ENCODE measurements around the gene SOX8. TPM values are rescaled to one million over a fixed set of nuclear protein-coding genes. Genes with fewer than 3 reads are reported as not detected.

The SOX8 gene
- total RNA-seq, 1 experiment from 2014 or later: not detected

GRCh38 chr16:1028056-1028455 lies 46.5 kb downstream of the SOX8 start:
- no peaks in the 10 kb centered on the region for H3K36me3 ChIP-seq (ENCODE audit: low read depth)
- no peak overlapping the region for H3K27ac ChIP-seq
- H3K79me2 ChIP-seq (ENCODE audit: low read depth): no peaks in the 10 kb centered on the region
- no peaks in the 10 kb centered on the region for H3F3A ChIP-seq (ENCODE audit: insufficient read depth, low read depth)
- no peak overlapping the region for H3K4me3 ChIP-seq
- POLR2A ChIA-PET (ENCODE audit: unreplicated experiment): no interaction called here
- peaks cover 86% of the 10 kb centered on the region for H3K27me3 ChIP-seq (ENCODE audit: insufficient read depth, low read depth)
- no peaks in the 10 kb centered on the region for H4K20me1 ChIP-seq (ENCODE audit: insufficient read depth)
- intact Hi-C loops (cut with micrococcal nuclease; ENCODE audit: unreplicated experiment): no loop called here
- no peak overlapping the region for H2AFZ ChIP-seq
- H3K4me1 ChIP-seq (replicated peaks; ENCODE audit: insufficient read depth): no peaks in the 10 kb centered on the region
- no peak overlapping the region for H3K4me2 ChIP-seq
- H3K9me3 ChIP-seq (ENCODE audit: insufficient read depth, low read depth): no peaks in the 10 kb centered on the region
- DNase-seq: no peak
- CTCF ChIA-PET: no interaction called here
- H3K9me2 ChIP-seq (ENCODE audit: insufficient read depth): no peaks in the 10 kb centered on the region
- TF ChIP-seq CTCF (conservative IDR thresholded peaks at IDR 0.05) (no peak), EZH2 (IDR thresholded peaks at IDR 0.05; ENCODE audit: low read depth) (no peak)
- BruUV-seq (replicated peaks): no TSS peak

DNA sequence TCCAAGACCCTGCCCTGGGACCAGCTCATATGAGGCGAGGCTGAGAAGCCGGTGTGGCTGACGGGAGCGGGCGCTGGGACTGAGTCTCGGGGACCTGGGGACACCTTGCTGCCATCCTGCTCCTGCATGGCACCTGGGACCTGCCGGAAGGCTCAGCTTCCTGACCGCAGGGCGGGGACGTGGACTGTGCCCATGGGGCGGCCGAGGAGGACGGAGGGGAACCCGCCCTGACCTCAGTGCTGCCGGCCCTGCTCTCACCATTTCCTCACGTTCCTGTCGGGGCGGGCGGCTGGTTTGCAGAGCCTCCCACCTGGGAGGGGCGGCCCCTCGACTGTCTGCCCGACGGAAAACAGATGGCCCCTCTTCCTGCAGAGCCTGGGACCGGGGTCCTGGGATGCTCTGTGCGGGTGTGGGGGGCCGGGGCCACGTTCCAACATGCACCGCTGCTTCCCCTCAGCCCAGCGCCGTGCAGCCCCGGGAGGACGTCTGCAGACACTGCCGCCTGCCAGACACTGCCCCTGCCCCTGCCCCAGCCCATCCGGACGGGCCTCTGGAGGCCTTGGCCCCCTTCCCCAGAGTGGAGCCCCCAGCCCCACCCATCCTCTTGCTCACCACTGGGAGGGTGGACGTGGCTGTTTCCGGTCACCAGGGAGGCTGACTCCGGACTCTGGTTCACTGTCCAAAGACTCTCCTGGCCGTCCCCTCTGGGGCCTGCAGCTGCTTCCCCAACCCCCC lies 47.1 kb downstream of the SOX8 start:
- no TSS peak for BruUV-seq (replicated peaks)

GRCh38 chr16:1029259-1029545 lies 47.6 kb downstream of the SOX8 start:
- H3K9me3 ChIP-seq (ENCODE audit: insufficient read depth, low read depth): no peaks in the 10 kb centered on the region
- no peaks in the 10 kb centered on the region for H3K4me1 ChIP-seq (replicated peaks; ENCODE audit: insufficient read depth)
- H3K4me2 ChIP-seq: no peak overlapping the region
- POLR2A ChIA-PET (ENCODE audit: unreplicated experiment): no interaction called here
- no peak overlapping the region for H3K4me3 ChIP-seq
- intact Hi-C loops (cut with micrococcal nuclease; ENCODE audit: unreplicated experiment): no loop called here
- no peak for TF ChIP-seq EZH2 (IDR thresholded peaks at IDR 0.05; ENCODE audit: low read depth)
- no peak for TF ChIP-seq CTCF (conservative IDR thresholded peaks at IDR 0.05)
- no peaks in the 10 kb centered on the region for H3F3A ChIP-seq (ENCODE audit: insufficient read depth, low read depth)
- no peak overlapping the region for H2AFZ ChIP-seq
- no peaks in the 10 kb centered on the region for H3K79me2 ChIP-seq (ENCODE audit: low read depth)
- H3K9me2 ChIP-seq (ENCODE audit: insufficient read depth): no peaks in the 10 kb centered on the region
- peaks cover 74% of the 10 kb centered on the region for H3K27me3 ChIP-seq (ENCODE audit: insufficient read depth, low read depth)
- no peak for DNase-seq
- no peaks in the 10 kb centered on the region for H4K20me1 ChIP-seq (ENCODE audit: insufficient read depth)
- H3K27ac ChIP-seq: no peak overlapping the region
- CTCF ChIA-PET: no interaction called here
- BruUV-seq (replicated peaks): no TSS peak
- no peaks in the 10 kb centered on the region for H3K36me3 ChIP-seq (ENCODE audit: low read depth)

More for the DNA sequence above, 47.1 kb downstream of the SOX8 start:
- no peak overlapping the region for H2AFZ ChIP-seq
- H3K4me1 ChIP-seq (replicated peaks; ENCODE audit: insufficient read depth): no peaks in the 10 kb centered on the region
- no peaks in the 10 kb centered on the region for H3K36me3 ChIP-seq (ENCODE audit: low read depth)
- intact Hi-C loops (cut with micrococcal nuclease; ENCODE audit: unreplicated experiment): no loop called here
- TF ChIP-seq CTCF (conservative IDR thresholded peaks at IDR 0.05) (no peak), EZH2 (IDR thresholded peaks at IDR 0.05; ENCODE audit: low read depth) (no peak)
- H3K4me2 ChIP-seq: no peak overlapping the region
- no peaks in the 10 kb centered on the region for H3K9me3 ChIP-seq (ENCODE audit: insufficient read depth, low read depth)
- H3K27me3 ChIP-seq (ENCODE audit: insufficient read depth, low read depth): peaks cover 79% of the 10 kb centered on the region
- H4K20me1 ChIP-seq (ENCODE audit: insufficient read depth): no peaks in the 10 kb centered on the region
- no peak overlapping the region for H3K4me3 ChIP-seq
- POLR2A ChIA-PET (ENCODE audit: unreplicated experiment): no interaction called here
- DNase-seq: no peak
- CTCF ChIA-PET: no interaction called here
- H3K27ac ChIP-seq: no peak overlapping the region
- no peaks in the 10 kb centered on the region for H3K9me2 ChIP-seq (ENCODE audit: insufficient read depth)
- H3K79me2 ChIP-seq (ENCODE audit: low read depth): no peaks in the 10 kb centered on the region
- H3F3A ChIP-seq (ENCODE audit: insufficient read depth, low read depth): no peaks in the 10 kb centered on the region

Measured in PC-9 (cell line).